Measurements from ENCODE around the gene EFCAB8. TPM values are rescaled to one million over a fixed set of nuclear protein-coding genes. Genes with fewer than 3 reads are reported as not detected.

EFCAB8 gene
- total RNA-seq, 1 donor from 2014 or later, result not detected

GRCh38 chr20:32841174-32841573, 17.5 kb upstream of the EFCAB8 start:
- DNase-seq (ENCODE audit: low read depth), result no peak
- no peak overlapping the region for H3K4me3 ChIP-seq (ENCODE audit: low read depth, low read length)
- TF ChIP-seq, protein P1, sequence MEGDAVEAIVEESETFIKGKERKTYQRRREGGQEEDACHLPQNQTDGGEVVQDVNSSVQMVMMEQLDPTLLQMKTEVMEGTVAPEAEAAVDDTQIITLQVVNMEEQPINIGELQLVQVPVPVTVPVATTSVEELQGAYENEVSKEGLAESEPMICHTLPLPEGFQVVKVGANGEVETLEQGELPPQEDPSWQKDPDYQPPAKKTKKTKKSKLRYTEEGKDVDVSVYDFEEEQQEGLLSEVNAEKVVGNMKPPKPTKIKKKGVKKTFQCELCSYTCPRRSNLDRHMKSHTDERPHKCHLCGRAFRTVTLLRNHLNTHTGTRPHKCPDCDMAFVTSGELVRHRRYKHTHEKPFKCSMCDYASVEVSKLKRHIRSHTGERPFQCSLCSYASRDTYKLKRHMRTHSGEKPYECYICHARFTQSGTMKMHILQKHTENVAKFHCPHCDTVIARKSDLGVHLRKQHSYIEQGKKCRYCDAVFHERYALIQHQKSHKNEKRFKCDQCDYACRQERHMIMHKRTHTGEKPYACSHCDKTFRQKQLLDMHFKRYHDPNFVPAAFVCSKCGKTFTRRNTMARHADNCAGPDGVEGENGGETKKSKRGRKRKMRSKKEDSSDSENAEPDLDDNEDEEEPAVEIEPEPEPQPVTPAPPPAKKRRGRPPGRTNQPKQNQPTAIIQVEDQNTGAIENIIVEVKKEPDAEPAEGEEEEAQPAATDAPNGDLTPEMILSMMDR (conservative IDR thresholded peaks at IDR 0.05; ENCODE audit: low read depth, low read length), result no peak

- TF ChIP-seq, protein P1 (conservative IDR thresholded peaks at IDR 0.05; ENCODE audit: low read depth, low read length), result no peak
- no peak overlapping the region for H3K4me3 ChIP-seq (ENCODE audit: low read depth, low read length)
- no peak for DNase-seq (ENCODE audit: low read depth)
Observed at GRCh38 chr20:32841632-32842031, 17.1 kb upstream of the EFCAB8 start.

DNA sequence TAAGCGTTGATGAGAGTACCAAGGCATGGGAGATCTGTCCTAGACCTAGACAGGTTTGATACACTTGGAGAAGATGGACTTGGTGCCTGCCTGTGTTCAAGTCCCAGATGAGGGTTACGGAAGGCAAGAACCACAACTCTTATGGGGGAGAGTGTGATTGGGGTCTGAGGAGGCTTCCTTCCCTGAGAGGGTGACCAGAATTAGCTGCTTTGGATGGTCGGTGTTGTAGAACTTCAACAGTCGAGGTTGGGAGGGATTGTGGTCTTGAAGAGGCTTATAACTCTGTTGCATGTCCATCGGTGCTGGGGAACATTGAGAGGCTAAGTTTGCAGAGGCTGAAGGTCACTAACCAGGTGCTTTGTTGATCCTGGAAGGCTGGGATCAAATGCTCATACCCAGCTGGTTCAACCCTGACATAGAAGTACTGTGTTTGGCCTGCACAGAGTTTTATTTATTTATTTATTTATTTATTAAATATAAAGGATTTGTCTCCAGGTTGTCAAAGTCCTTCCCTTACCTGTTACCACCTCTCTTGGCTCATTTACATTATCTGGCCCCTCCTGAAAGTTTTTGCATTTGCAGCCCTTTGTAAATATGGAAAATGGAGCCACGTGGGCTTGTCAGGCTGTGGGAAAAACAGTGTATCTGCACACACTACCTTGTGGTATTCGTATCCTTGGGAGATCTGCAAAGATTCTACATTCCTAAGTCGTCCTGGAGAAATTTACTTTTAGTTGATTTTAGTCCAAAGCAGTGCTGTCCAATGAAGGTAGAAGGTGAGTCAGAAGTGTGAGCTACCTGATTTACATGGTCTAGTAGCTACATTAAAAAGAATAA, 15.8 kb upstream of the EFCAB8 start:
- DNase-seq (ENCODE audit: low read depth), result no peak
- no peak overlapping the region for H3K4me3 ChIP-seq (ENCODE audit: low read depth, low read length)
- TF ChIP-seq, protein P1 (conservative IDR thresholded peaks at IDR 0.05; ENCODE audit: low read depth, low read length), result no peak

GRCh38 chr20:32845786-32846185, 12.9 kb upstream of the EFCAB8 start:
- no peak overlapping the region for H3K4me3 ChIP-seq (ENCODE audit: low read depth, low read length)
- no peak for DNase-seq (ENCODE audit: low read depth)
- TF ChIP-seq, protein P1 (conservative IDR thresholded peaks at IDR 0.05; ENCODE audit: low read depth, low read length), result no peak

GRCh38 chr20:32846852-32847251, 11.9 kb upstream of the EFCAB8 start:
- no peak overlapping the region for H3K4me3 ChIP-seq (ENCODE audit: low read depth, low read length)
- TF ChIP-seq, protein P1 (conservative IDR thresholded peaks at IDR 0.05; ENCODE audit: low read depth, low read length), result no peak

DNA sequence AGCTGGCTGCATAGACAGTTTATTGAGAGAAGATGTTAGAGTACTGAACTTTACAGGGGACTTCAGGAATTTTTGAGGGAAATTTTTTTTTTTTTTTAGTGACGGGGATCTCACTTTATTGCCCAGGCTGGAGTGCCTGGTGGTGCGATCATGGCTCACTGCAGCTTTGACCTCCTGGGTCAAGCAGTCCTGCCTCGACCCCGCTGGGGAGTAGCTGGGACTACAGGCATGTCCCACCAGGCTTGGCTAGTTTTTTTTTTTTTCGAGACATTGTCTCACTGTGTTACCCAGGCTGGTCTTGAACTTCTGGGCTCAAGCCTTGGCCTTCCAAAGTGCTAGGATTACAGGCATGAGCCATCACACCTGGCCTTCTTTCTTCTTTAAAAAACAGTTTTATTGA, 10.8 kb upstream of the EFCAB8 start:
- TF ChIP-seq, protein P1 (conservative IDR thresholded peaks at IDR 0.05; ENCODE audit: low read depth, low read length), result no peak
- no peak for DNase-seq (ENCODE audit: low read depth)
- H3K4me3 ChIP-seq (ENCODE audit: low read depth, low read length), result no peak overlapping the region

More at GRCh38 chr20:32846852-32847251, 11.9 kb upstream of the EFCAB8 start:
- DNase-seq (ENCODE audit: low read depth), result no peak

DNA sequence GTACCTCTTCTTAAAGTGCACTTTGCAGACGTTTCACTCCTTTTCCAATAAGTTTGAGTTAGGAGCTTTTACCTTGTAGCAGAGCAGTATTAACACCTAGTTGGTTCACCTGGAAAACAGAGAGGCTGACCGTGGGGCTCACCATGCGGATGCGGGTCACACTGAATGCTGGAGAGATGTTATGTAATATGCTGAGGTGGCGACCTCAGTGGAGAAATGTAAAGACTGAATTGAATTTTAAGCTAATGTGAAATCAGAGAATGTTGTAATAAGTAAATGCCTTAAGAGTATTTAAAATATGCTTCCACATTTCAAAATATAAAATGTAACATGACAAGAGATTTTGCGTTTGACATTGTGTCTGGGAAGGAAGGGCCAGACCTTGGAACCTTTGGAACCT, 9.9 kb upstream of the EFCAB8 start:
- no peak overlapping the region for H3K4me3 ChIP-seq (ENCODE audit: low read depth, low read length)
- DNase-seq (ENCODE audit: low read depth), result no peak
- TF ChIP-seq, protein P1 (conservative IDR thresholded peaks at IDR 0.05; ENCODE audit: low read depth, low read length), result no peak
